Measurements from ENCODE around the gene ELOVL3. TPM values are rescaled to one million over a fixed set of nuclear protein-coding genes. Genes with fewer than 3 reads are reported as not detected.
"Not testable (repeated sequence)": the region's sequence is repeated elsewhere in the genome, so short reads cannot be mapped to it uniquely, and the experiment has no call there.

The ELOVL3 gene
- total and polyA plus RNA-seq, 7 experiments from 2014 or later, result not detected

GRCh38 chr10:102188941-102189898 lies 36.9 kb upstream of the ELOVL3 start:
- Mint-ChIP-seq H3K27ac (peak overlapping the region; percentile 82 to 92 (median 90)), H3K9me3 (peaks cover 0 to 32% (median 9%) of the 10 kb centered on the region in 11 donors), H3K4me3 (peak overlapping the region in 9 of 10 donors; percentile 54 to 85 (median 66)), H3K36me3 (peaks cover 0 to 24% (median 0%) of the 10 kb centered on the region in 5 donors), H3K4me1 (peaks cover 11 to 18% (median 15%) of the 10 kb centered on the region in 7 donors)
- not testable (repeated sequence) for H3K9me3 ChIP-seq (ENCODE audit: control insufficient read depth in 2 of 3, low read length in 3 of 3); H3K27me3 Mint-ChIP-seq; H3K27me3 ChIP-seq (ENCODE audit: control insufficient read depth in 2 of 2, insufficient read depth in 2 of 2, low read length in 2 of 2); H3K36me3 ChIP-seq (ENCODE audit: control insufficient read depth in 2 of 3, insufficient read depth in 3 of 3, low read length in 3 of 3)
- ChIA-PET CTCF (interaction anchor here (0.6 to 1.5 kb wide), 2 partner anchors 164 to 896 kb away, joined by 3 to 5 read pairs; no protein-coding TSS in a partner anchor), POLR2A (interaction anchor here (0.6 to 0.7 kb wide), 2 partner anchors 134 to 285 kb away, joined by 4 to 5 read pairs; no protein-coding TSS in a partner anchor)
- intact Hi-C loops (cut with micrococcal nuclease), result loop anchor here in 1 of 2 donors (1.0 to 5.0 kb wide), 2 partner anchors 20 to 38 kb away; partner anchors contain the start of gene ELOVL3
- Histone ChIP-seq H3K27ac (ENCODE audit: low read depth, low read length) (peak overlapping the region; percentile 44), H3K4me3 (ENCODE audit: low read length) (peak overlapping the region; percentile 45), H3K4me1 (ENCODE audit: control insufficient read depth in 2 of 2, insufficient read depth in 2 of 2, low read length in 2 of 2) (peaks cover 10 to 20% of the 10 kb centered on the region in 2 donors)
- DNase-seq, result peak in 8 of 9 donors; percentile 1 to 29 (median 14)
- peak; percentile 53 for ATAC-seq

- H3K27me3 ChIP-seq (ENCODE audit: control insufficient read depth in 2 of 2, insufficient read depth in 2 of 2, low read length in 2 of 2), result no peaks in the 10 kb centered on the region
- H3K27ac ChIP-seq (ENCODE audit: low read depth, low read length), result no peak overlapping the region
- no peak overlapping the region for H3K4me3 ChIP-seq (ENCODE audit: low read length)
- H3K9me3 ChIP-seq (ENCODE audit: control insufficient read depth in 2 of 3, low read length in 3 of 3), result no peaks in the 10 kb centered on the region
- Mint-ChIP-seq H3K27ac (peak overlapping the region in 1 of 9 donors; percentile 21), H3K4me1 (peaks cover 11 to 18% (median 15%) of the 10 kb centered on the region in 7 donors), H3K27me3 (no peaks in the 10 kb centered on the region), H3K9me3 (peaks cover 0 to 22% (median 7%) of the 10 kb centered on the region in 11 donors), H3K36me3 (peaks cover 0 to 15% (median 0%) of the 10 kb centered on the region in 5 donors), H3K4me3 (peak overlapping the region in 1 of 10 donors; percentile 53)
- POLR2A ChIA-PET, result no interaction called here
- H3K36me3 ChIP-seq (ENCODE audit: control insufficient read depth in 2 of 3, insufficient read depth in 3 of 3, low read length in 3 of 3), result no peaks in the 10 kb centered on the region
- CTCF ChIA-PET, result interaction anchor here (0.6 kb wide), 1 partner anchor 376 kb away, joined by 4 read pairs; no protein-coding TSS in a partner anchor
- intact Hi-C loops (cut with micrococcal nuclease), result no loop called here
- H3K4me1 ChIP-seq (ENCODE audit: control insufficient read depth in 2 of 2, insufficient read depth in 2 of 2, low read length in 2 of 2), result peaks cover 10 to 20% of the 10 kb centered on the region in 2 donors
- ATAC-seq (no peak), DNase-seq (no peak)
Observed at GRCh38 chr10:102191956-102192355, 34.1 kb upstream of the ELOVL3 start.

GRCh38 chr10:102195296-102195870 lies 30.7 kb upstream of the ELOVL3 start:
- Mint-ChIP-seq H3K36me3 (peaks cover 0 to 15% (median 0%) of the 10 kb centered on the region in 5 donors), H3K4me1 (no peaks in the 10 kb centered on the region), H3K4me3 (no peak overlapping the region), H3K27ac (no peak overlapping the region), H3K27me3 (no peaks in the 10 kb centered on the region), H3K9me3 (peaks cover 0 to 21% (median 7%) of the 10 kb centered on the region in 11 donors)
- no peak overlapping the region for H3K4me3 ChIP-seq (ENCODE audit: low read length)
- H3K9me3 ChIP-seq (ENCODE audit: control insufficient read depth in 2 of 3, low read length in 3 of 3), result no peaks in the 10 kb centered on the region
- no peaks in the 10 kb centered on the region for H3K27me3 ChIP-seq (ENCODE audit: control insufficient read depth in 2 of 2, insufficient read depth in 2 of 2, low read length in 2 of 2)
- ChIA-PET POLR2A (no interaction called here), CTCF (no interaction called here)
- ATAC-seq (no peak), DNase-seq (no peak)
- no peaks in the 10 kb centered on the region for H3K4me1 ChIP-seq (ENCODE audit: control insufficient read depth in 2 of 2, insufficient read depth in 2 of 2, low read length in 2 of 2)
- no peak overlapping the region for H3K27ac ChIP-seq (ENCODE audit: low read depth, low read length)
- intact Hi-C loops (cut with micrococcal nuclease), result no loop called here
- no peaks in the 10 kb centered on the region for H3K36me3 ChIP-seq (ENCODE audit: control insufficient read depth in 2 of 3, insufficient read depth in 3 of 3, low read length in 3 of 3)

GRCh38 chr10:102196893-102197292 lies 29.2 kb upstream of the ELOVL3 start:
- Mint-ChIP-seq H3K4me3 (no peak overlapping the region), H3K27ac (no peak overlapping the region), H3K27me3 (no peaks in the 10 kb centered on the region), H3K36me3 (peaks cover 0 to 9% (median 0%) of the 10 kb centered on the region in 5 donors), H3K4me1 (no peaks in the 10 kb centered on the region), H3K9me3 (peaks cover 0 to 12% (median 4%) of the 10 kb centered on the region in 11 donors)
- Histone ChIP-seq H3K9me3 (ENCODE audit: control insufficient read depth in 2 of 3, low read length in 3 of 3) (no peaks in the 10 kb centered on the region), H3K27me3 (ENCODE audit: control insufficient read depth in 2 of 2, insufficient read depth in 2 of 2, low read length in 2 of 2) (no peaks in the 10 kb centered on the region), H3K4me3 (ENCODE audit: low read length) (no peak overlapping the region), H3K4me1 (ENCODE audit: control insufficient read depth in 2 of 2, insufficient read depth in 2 of 2, low read length in 2 of 2) (no peaks in the 10 kb centered on the region), H3K36me3 (ENCODE audit: control insufficient read depth in 2 of 3, insufficient read depth in 3 of 3, low read length in 3 of 3) (no peaks in the 10 kb centered on the region), H3K27ac (ENCODE audit: low read depth, low read length) (no peak overlapping the region)
- DNase-seq (no peak), ATAC-seq (no peak)
- intact Hi-C loops (cut with micrococcal nuclease), result no loop called here
- ChIA-PET CTCF (no interaction called here), POLR2A (no interaction called here)

GRCh38 chr10:102198027-102198426 lies 28.1 kb upstream of the ELOVL3 start:
- no peak overlapping the region for H3K4me3 ChIP-seq (ENCODE audit: low read length)
- intact Hi-C loops (cut with micrococcal nuclease), result no loop called here
- CTCF ChIA-PET, result no interaction called here

GRCh38 chr10:102200751-102201640 lies 25.1 kb upstream of the ELOVL3 start:
- Mint-ChIP-seq H3K9me3 (peaks cover 0 to 16% (median 5%) of the 10 kb centered on the region in 11 donors), H3K4me3 (no peak overlapping the region), H3K36me3 (peaks cover 0 to 5% (median 3%) of the 10 kb centered on the region in 5 donors), H3K27ac (no peak overlapping the region), H3K4me1 (peaks cover 0 to 9% (median 0%) of the 10 kb centered on the region in 7 donors), H3K27me3 (peaks cover 0 to 9% (median 0%) of the 10 kb centered on the region in 5 donors)
- CTCF ChIA-PET, result no interaction called here
- Histone ChIP-seq H3K9me3 (ENCODE audit: control insufficient read depth in 2 of 3, low read length in 3 of 3) (peaks cover 0 to 10% (median 0%) of the 10 kb centered on the region in 3 experiments), H3K36me3 (ENCODE audit: control insufficient read depth in 2 of 3, insufficient read depth in 3 of 3, low read length in 3 of 3) (no peaks in the 10 kb centered on the region), H3K4me3 (ENCODE audit: low read length) (no peak overlapping the region), H3K4me1 (ENCODE audit: control insufficient read depth in 2 of 2, insufficient read depth in 2 of 2, low read length in 2 of 2) (no peaks in the 10 kb centered on the region), H3K27me3 (ENCODE audit: control insufficient read depth in 2 of 2, insufficient read depth in 2 of 2, low read length in 2 of 2) (no peaks in the 10 kb centered on the region), H3K27ac (ENCODE audit: low read depth, low read length) (no peak overlapping the region)
- intact Hi-C loops (cut with micrococcal nuclease), result no loop called here
- no peak for DNase-seq
- POLR2A ChIA-PET, result interaction anchor here (0.6 kb wide), 1 partner anchor 520 kb away, joined by 3 read pairs; no protein-coding TSS in a partner anchor
- no peak for ATAC-seq

More at GRCh38 chr10:102198027-102198426, 28.1 kb upstream of the ELOVL3 start:
- ATAC-seq, result no peak
- H3K27me3 ChIP-seq (ENCODE audit: control insufficient read depth in 2 of 2, insufficient read depth in 2 of 2, low read length in 2 of 2), result no peaks in the 10 kb centered on the region
- Mint-ChIP-seq H3K9me3 (peaks cover 0 to 6% (median 0%) of the 10 kb centered on the region in 11 donors), H3K27ac (no peak overlapping the region), H3K27me3 (peaks cover 0 to 5% (median 0%) of the 10 kb centered on the region in 5 donors), H3K4me3 (no peak overlapping the region), H3K4me1 (peaks cover 0 to 8% (median 0%) of the 10 kb centered on the region in 7 donors), H3K36me3 (peaks cover 0 to 5% (median 0%) of the 10 kb centered on the region in 5 donors)
- no peaks in the 10 kb centered on the region for H3K36me3 ChIP-seq (ENCODE audit: control insufficient read depth in 2 of 3, insufficient read depth in 3 of 3, low read length in 3 of 3)
- H3K9me3 ChIP-seq (ENCODE audit: control insufficient read depth in 2 of 3, low read length in 3 of 3), result no peaks in the 10 kb centered on the region
- H3K27ac ChIP-seq (ENCODE audit: low read depth, low read length), result no peak overlapping the region
- DNase-seq, result no peak
- POLR2A ChIA-PET, result no interaction called here
- H3K4me1 ChIP-seq (ENCODE audit: control insufficient read depth in 2 of 2, insufficient read depth in 2 of 2, low read length in 2 of 2), result no peaks in the 10 kb centered on the region
